Activated CD8-positive, alpha-beta memory T cell treated with anti-CD3 and anti-CD28 coated beads, Interleukin-2, amount 50 U/mL, for 1 hour (primary cell): Measurements from ENCODE around the gene ALDH1B1.

Experiments used
- DNase-seq: peaks from one replicate; pipeline ENCODE4 v3.0.0-alpha.2; 2020; ENCODE audit errors: extremely low read depth

ALDH1B1 gene

GRCh38 chr9:38392235-38393127 is at the start of gene ALDH1B1:
Gene ALDH1B1, plus strand, starts transcription at chr9:38392702. Its CDS starts 3,047 bp downstream, at chr9:38395749.
- peak; percentile 13 for DNase-seq

DNA sequence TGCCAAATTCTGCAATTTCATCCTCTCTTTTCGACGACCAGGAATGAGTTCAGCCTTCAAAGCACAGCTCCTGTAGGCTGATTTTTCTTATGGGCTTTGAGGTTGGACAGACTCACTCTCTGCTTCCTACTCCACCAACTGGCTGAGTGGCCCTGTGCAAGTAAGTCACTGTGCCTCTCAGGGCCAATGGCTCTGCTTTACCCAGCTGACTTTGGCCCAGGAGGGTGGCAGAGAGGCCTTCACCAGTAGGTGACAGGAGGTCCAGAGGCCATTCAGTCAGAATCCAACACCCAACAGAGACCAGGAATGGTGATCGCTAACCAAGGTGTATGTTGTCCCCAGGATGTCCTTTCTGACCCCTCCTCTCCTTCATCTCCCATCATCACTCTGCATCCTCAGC is 49.5 kb upstream of the ALDH1B1 start:
- DNase-seq = no peak

DNA sequence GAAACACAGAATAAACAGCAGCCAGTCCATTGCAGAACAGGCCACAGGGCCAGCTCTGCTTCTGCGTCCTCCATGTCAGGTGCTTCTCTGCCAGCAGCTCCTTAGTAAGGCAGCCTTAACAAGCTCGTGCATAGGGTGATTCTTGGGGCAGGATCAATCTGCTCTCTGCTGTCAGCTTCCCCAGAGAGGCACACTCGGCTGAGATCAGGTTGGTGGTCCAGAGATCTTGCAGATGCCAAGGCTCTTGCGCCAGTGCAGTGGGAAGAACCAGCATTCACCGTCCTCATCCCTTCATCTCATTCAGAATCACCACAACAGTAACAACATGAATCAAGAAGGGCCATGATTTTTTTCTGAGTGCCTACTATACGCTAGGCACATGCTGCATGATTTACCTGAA is 49.0 kb upstream of the ALDH1B1 start:
- DNase-seq = no peak

GRCh38 chr9:38344566-38345324 is 47.8 kb upstream of the ALDH1B1 start:
- DNase-seq = no peak

- DNase-seq = no peak
Measured at GRCh38 chr9:38345851-38346755, 46.4 kb upstream of the ALDH1B1 start.

- DNase-seq = no peak
Measured at GRCh38 chr9:38346811-38347210, 45.7 kb upstream of the ALDH1B1 start.

DNA sequence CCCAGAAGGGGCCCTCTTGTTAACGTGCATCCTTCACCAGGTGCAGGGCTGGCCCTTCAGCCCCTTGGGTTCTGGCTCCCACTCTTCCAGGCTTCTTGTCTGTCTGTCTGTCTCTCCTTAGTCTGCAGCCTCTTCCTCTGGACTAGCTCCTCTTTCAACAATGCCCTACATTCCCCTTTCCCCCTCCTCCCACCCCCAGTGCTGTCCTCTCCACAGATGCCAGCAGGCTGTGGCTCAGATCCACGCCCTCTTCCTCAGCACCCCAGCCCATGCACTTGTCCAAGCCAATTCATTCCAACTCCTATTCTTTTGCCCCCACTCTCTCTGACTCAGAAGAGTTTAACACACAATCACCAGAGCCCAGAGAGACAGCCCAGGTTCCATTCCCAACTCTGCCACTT is 45.2 kb upstream of the ALDH1B1 start:
- no peak for DNase-seq

- DNase-seq = no peak
Measured at GRCh38 chr9:38347946-38348345, 44.6 kb upstream of the ALDH1B1 start.

DNA sequence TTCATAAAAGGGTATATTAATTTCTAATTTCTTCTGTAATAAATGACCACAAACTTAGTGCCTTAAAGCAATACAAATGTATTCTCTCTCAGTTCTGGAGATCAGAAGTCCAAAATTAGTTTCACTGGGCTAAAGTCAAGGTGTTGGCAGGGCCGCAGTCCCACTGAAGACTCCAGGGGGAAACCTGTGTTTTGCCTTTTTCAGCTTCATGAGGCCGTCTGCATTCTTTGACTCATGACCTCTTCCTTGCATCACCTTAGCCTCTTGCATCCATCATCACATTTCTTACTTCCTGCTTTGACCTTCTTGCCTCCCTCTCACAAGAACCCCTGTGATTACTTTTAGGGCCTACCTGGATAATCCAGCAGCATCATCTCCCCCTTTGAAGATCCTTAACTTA is 42.0 kb upstream of the ALDH1B1 start:
- DNase-seq = no peak

DNA sequence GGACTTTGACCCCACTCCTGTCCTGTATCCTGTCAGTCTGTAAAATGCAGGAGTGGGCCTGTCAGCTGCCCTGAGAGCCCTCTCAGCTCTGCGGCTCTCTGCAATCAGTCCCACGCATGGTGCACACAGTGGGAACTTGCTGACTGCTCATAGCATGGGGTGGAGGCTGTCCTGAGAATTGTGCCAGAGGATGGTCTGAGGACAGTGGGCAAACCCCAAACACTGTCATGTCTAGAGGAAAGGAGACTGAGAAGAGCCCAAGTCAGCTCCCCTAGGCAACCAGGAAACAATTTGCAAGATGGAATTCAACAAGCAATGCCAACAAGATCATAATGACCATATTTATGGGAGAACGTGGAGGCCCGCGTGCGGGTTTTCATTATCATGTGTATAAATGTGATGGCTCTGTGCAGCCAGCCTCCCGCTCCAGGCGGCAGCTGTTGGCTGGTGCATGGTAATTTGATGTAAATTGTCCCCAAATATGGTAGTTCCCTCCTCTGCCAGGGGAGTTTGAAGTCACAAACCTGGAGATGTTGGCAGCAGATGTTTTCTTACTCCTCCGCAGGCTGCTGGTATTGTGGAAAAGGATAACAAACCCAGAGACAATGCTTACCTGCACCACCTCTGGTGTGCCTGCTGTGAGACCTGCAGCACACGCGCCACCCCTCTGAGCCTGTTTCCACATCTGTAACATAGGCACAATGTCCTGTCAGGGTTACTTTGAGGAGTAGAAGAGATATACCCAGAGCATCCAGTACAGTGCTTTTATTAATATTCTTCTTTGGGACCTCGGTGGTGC is 39.8 kb upstream of the ALDH1B1 start:
- DNase-seq = no peak

DNA sequence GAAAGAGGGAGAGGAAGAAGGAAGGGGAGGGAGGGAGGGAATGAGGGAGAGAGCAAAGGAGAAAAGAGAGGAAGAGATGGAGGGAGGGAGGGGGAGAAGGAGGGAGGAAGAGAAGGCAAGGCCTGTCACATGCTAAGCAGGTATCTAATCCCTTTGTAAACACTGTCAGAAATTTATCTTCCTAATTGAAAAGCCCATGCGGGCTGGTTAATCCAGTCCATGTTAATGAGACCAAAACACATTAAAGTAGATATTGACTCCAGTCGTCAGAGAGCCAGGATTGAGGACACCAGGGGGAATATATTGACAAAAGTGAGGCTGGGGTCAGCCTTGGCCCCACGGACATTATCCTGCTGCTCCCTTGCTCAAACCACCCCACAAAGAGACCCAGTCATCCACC is 37.4 kb upstream of the ALDH1B1 start:
- DNase-seq = no peak

DNA sequence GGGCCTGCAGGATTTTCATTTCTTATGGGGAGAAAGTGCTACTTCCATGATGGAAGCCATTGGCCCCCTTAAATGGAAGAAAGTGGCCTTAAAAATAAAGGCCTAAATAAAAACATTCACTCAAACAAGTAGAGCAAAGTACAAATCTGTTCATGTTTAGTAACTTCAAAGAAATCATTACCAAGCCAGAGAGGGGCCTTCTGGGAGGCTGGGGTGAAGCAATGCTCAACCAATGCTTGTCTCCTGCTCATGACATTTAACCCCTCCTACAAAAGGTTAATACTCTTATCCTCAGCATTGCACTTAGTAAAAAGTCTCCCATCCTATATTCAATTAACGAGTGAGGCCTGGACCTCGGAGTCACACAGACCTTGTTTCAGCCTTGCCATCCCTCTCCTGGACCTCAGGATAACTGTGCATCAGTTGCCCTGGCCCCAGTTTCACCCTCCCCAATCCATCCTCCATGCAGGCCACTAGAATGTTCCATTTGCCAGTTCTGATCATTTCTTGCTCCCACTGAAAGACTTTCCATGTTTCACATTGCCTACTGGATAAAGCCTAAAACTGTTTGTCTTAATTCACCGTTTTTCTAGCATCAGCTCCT is 36.9 kb upstream of the ALDH1B1 start:
- no peak for DNase-seq

GRCh38 chr9:38356851-38357250 is 35.7 kb upstream of the ALDH1B1 start:
- DNase-seq = no peak

DNA sequence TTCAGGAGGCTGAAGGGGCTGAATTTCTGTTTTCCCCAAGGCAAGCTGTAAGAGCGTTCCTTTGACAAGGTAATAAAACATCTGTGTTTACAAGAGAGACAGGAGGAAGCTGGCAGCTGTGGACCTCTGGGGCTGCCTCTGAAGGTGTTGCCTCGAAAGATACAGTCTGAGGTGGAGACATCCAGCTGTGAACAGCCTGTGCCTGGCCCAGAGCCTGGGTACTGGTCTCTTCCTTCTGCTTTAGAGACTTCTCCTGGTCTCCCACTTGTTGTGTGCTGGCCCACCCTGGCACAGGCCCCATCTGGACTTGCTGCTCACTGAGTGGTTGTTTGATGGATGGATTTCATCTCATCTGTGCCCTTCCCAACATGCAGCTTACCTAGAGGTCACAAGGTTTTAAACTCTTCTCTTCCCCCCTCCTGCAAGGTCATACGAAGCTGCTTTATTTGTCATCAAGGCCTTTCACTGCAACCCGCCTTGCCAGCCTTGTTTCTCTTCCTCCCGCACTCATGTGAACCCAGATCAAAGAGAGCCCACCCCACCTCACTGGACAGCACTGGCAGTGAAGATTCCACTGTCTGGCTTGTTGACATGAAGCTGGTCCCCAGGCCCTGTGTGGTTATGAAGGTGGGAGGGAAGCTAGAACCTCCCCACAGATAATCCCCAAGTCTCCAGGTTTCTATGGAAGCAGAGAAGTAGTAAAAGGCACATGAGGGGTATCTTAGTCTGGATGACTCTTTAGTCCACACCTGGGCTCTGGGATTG is 35.0 kb upstream of the ALDH1B1 start:
- no peak for DNase-seq

DNA sequence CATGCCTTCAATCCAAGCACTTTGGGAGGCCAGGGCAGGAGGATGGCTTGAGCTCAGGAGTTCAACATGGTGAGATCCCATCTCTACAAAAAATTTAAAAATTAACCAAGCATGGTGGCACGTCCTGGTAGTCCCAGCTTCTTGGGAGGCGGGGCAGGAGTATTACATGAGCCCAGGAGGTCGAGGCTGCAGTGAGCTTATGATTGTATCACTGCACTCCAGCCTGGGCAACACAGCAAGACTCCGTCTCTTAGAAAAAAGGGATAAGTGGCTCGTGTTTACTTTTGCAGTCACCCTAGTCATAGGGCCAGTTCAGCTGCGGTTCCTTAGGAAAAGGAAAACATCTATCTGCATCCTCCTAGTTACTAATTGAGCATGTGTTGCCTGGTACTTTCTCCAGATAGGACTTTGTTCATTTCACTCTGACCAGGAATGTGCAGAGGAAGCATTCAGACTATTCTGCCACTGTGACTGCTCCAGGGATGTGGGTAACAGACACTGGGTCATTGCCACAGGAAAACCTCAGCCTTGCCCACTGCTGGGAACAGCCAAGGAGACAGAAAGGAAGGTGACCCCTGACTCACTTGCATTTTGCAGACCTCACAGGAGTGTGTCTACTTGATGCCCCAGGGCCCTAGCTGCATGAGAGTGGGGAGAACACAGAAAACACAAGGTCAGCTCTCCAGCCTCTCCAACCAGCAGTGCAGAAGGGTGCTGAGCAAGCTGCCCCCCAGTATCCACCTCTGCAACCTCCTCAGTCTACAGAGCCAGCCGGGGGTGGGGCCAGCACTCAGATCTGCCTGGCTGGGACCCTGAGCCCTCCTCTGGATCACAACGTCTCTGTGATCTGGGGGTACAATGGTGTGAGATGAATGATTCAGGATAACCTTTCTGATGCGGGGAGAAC is 33.9 kb upstream of the ALDH1B1 start:
- no peak for DNase-seq

DNA sequence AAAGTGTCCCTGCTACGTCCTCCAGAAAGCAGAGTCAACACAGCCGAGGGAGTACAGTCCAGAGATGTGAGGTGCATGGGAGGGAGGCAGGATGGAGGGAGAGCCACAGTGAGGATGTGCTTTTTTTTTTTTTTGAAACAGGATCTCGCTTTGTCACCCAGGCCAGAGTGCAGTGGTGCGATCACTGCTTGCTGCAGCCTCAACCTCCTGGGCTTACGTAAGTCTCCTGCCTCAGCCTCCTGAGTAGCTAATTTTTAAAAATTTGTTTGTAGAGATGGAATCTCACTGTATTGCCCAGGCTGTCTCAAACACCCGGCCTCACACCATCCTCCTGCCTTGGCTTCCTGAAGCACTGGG is 33.2 kb upstream of the ALDH1B1 start:
- no peak for DNase-seq

- DNase-seq = no peak
Measured at GRCh38 chr9:38359689-38360385, 32.7 kb upstream of the ALDH1B1 start.

- DNase-seq = no peak
Measured at GRCh38 chr9:38360839-38361472, 31.5 kb upstream of the ALDH1B1 start.
